ENCODE results near the gene TMPRSS11E.

DNA sequence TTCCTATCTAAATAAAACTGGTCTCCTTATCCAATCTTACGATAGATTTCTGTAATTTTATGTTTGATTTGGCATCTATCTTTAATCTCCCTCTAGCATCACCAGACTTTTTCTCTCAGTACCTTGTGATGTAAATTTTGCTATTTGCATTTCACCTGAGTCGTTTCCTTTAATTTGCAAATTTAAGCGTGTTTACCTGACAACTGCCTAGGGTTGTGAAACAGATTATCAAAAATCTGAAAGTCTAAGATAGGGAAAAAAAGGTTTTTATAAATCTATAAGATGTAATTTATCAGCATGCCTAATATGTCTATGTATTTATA lies 39.4 kb upstream of the TMPRSS11E start:
- TF ChIP-seq, protein P1, sequence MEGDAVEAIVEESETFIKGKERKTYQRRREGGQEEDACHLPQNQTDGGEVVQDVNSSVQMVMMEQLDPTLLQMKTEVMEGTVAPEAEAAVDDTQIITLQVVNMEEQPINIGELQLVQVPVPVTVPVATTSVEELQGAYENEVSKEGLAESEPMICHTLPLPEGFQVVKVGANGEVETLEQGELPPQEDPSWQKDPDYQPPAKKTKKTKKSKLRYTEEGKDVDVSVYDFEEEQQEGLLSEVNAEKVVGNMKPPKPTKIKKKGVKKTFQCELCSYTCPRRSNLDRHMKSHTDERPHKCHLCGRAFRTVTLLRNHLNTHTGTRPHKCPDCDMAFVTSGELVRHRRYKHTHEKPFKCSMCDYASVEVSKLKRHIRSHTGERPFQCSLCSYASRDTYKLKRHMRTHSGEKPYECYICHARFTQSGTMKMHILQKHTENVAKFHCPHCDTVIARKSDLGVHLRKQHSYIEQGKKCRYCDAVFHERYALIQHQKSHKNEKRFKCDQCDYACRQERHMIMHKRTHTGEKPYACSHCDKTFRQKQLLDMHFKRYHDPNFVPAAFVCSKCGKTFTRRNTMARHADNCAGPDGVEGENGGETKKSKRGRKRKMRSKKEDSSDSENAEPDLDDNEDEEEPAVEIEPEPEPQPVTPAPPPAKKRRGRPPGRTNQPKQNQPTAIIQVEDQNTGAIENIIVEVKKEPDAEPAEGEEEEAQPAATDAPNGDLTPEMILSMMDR (IDR thresholded peaks at IDR 0.05), result no peak
- no peak for TF ChIP-seq POLR2A (IDR thresholded peaks at IDR 0.05)

Data from lower leg skin (tissue), 3 donors.